ENCODE results near the gene MICU2.

The MICU2 gene

GRCh38 chr13:21546372-21546771, 57.6 kb downstream of the MICU2 start:
- DNase-seq (ENCODE audit: low spot score): no peak

GRCh38 chr13:21544515-21544914, 59.5 kb downstream of the MICU2 start:
- no peak for DNase-seq (ENCODE audit: low spot score)

- no peak for DNase-seq (ENCODE audit: low spot score)
Measured at GRCh38 chr13:21542563-21542962, 61.4 kb downstream of the MICU2 start.

- no peak for DNase-seq (ENCODE audit: low spot score)
Measured at GRCh38 chr13:21541980-21542379, 62.0 kb downstream of the MICU2 start.

- DNase-seq (ENCODE audit: low spot score): no peak
Measured at GRCh38 chr13:21541271-21541670, 62.7 kb downstream of the MICU2 start.

GRCh38 chr13:21539687-21540086, 64.3 kb downstream of the MICU2 start:
- DNase-seq (ENCODE audit: low spot score): no peak

- DNase-seq (ENCODE audit: low spot score): no peak
Measured at GRCh38 chr13:21538753-21539152, 65.2 kb downstream of the MICU2 start.

GRCh38 chr13:21538280-21538679, 65.7 kb downstream of the MICU2 start:
- DNase-seq (ENCODE audit: low spot score): no peak

- DNase-seq (ENCODE audit: low spot score): no peak
Measured at GRCh38 chr13:21537105-21537504, 66.9 kb downstream of the MICU2 start.

GRCh38 chr13:21534760-21535159, 69.2 kb downstream of the MICU2 start:
- DNase-seq (ENCODE audit: low spot score): no peak

- DNase-seq (ENCODE audit: low spot score): no peak
Measured at GRCh38 chr13:21531455-21531854, 72.5 kb downstream of the MICU2 start.

GRCh38 chr13:21530656-21531055, 73.3 kb downstream of the MICU2 start:
- peak; percentile 4 for DNase-seq (ENCODE audit: low spot score)

GRCh38 chr13:21529146-21529893, 74.7 kb downstream of the MICU2 start:
- no peak for DNase-seq (ENCODE audit: low spot score)

GRCh38 chr13:21528616-21529015, 75.4 kb downstream of the MICU2 start:
- DNase-seq (ENCODE audit: low spot score): no peak

- DNase-seq (ENCODE audit: low spot score): no peak
Measured at GRCh38 chr13:21526707-21527540, 77.0 kb downstream of the MICU2 start.

- no peak for DNase-seq (ENCODE audit: low spot score)
Measured at GRCh38 chr13:21522847-21523246, 81.1 kb downstream of the MICU2 start.

GRCh38 chr13:21522130-21522529, 81.8 kb downstream of the MICU2 start:
- no peak for DNase-seq (ENCODE audit: low spot score)

GRCh38 chr13:21518617-21519144, 85.3 kb downstream of the MICU2 start:
- no peak for DNase-seq (ENCODE audit: low spot score)

GRCh38 chr13:21517576-21517975, 86.4 kb downstream of the MICU2 start:
- DNase-seq (ENCODE audit: low spot score): no peak

GRCh38 chr13:21516805-21517204, 87.2 kb downstream of the MICU2 start:
- DNase-seq (ENCODE audit: low spot score): peak; percentile 6

GRCh38 chr13:21511849-21512248, 92.1 kb downstream of the MICU2 start:
- no peak for DNase-seq (ENCODE audit: low spot score)

GRCh38 chr13:21504379-21504778, 99.6 kb downstream of the MICU2 start:
- peak; percentile 26 for DNase-seq (ENCODE audit: low spot score)

GRCh38 chr13:21501686-21502085, 102.3 kb downstream of the MICU2 start:
- no peak for DNase-seq (ENCODE audit: low spot score)

All from SK-N-DZ (cell line).